Stomach (tissue), 4 donors: ENCODE measurements around the gene KIAA2012.

Experiments used
- POLR2A ChIP-seq, 4 donors: fragments of 450-650 bp; IDR thresholded peaks; one replicate each; pipeline ENCODE4 v1.6.1; 2016; ENCODE audit warnings: antibody characterized with exemption in 4 of 4, control low read depth in 2 of 4, mild to moderate bottlenecking in 1 of 4, moderate library complexity in 1 of 4
- TF ChIP-seq, protein P1 (sequence below), 7 experiments: fragments of 450-650 bp in 4 of 7; fragments of 200-600 bp in 3 of 7; sonication (generic) in 3 of 7; IDR thresholded peaks; one replicate each; pipeline ENCODE4 v1.5.1; 2016 to 2019; ENCODE audit warnings: antibody characterized with exemption in 7 of 7, control low read depth in 2 of 7, mild to moderate bottlenecking in 1 of 7

GRCh38 chr2:202185156-202185555 is 112.1 kb downstream of the KIAA2012 start:
- no peak for TF ChIP-seq POLR2A (IDR thresholded peaks at IDR 0.05)
- TF ChIP-seq, protein P1, sequence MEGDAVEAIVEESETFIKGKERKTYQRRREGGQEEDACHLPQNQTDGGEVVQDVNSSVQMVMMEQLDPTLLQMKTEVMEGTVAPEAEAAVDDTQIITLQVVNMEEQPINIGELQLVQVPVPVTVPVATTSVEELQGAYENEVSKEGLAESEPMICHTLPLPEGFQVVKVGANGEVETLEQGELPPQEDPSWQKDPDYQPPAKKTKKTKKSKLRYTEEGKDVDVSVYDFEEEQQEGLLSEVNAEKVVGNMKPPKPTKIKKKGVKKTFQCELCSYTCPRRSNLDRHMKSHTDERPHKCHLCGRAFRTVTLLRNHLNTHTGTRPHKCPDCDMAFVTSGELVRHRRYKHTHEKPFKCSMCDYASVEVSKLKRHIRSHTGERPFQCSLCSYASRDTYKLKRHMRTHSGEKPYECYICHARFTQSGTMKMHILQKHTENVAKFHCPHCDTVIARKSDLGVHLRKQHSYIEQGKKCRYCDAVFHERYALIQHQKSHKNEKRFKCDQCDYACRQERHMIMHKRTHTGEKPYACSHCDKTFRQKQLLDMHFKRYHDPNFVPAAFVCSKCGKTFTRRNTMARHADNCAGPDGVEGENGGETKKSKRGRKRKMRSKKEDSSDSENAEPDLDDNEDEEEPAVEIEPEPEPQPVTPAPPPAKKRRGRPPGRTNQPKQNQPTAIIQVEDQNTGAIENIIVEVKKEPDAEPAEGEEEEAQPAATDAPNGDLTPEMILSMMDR (IDR thresholded peaks at IDR 0.05): no peak
